GM12878 (cell line): ENCODE results near the gene FAM229A. TPM values are rescaled to one million over a fixed set of nuclear protein-coding genes. Genes with fewer than 3 reads are reported as not detected.

Experiments
- ATAC-seq: fragments of 200-7000 bp; cut with Tn5 transposase; 3 replicates; pipeline ENCODE4 v1.9.1; 2020; ENCODE audit warnings: mild to moderate bottlenecking, moderate library complexity
- BruUV-seq: library from RNA; stranded (reverse); fragments of 400-500 nt; replicated peaks from 2 replicates; lab custom pipeline; 2021; lab: Mats Ljungman, UMichigan
- CTCF ChIA-PET: fragments of 300-600 bp; sonication (Branson Sonifier 250); formaldehyde crosslinking; extraction: SDS; loops from one replicate; lab custom pipeline; 2021; ENCODE audit warnings: inconsistent platforms; lab: Yijun Ruan, JAX
- POLR2A ChIA-PET: fragments of 350-600 bp; formaldehyde crosslinking; extraction: SDS; loops from one replicate; lab custom pipeline; 2021; ENCODE audit warnings: inconsistent platforms; lab: Charles Lee
- RAD21 ChIA-PET: fragments of 300-600 bp; sonication (Branson Sonifier 250); formaldehyde crosslinking; loops from one replicate; lab custom pipeline; 2023; ENCODE audit warnings: antibody characterized with exemption; ENCODE audit not compliant: unreplicated experiment; lab: Charles Lee
- SMC1A ChIA-PET: fragments of 300-600 bp; sonication (Branson Sonifier 250); formaldehyde crosslinking; loops from one replicate; lab custom pipeline; 2023; ENCODE audit not compliant: unreplicated experiment, uncharacterized antibody; lab: Charles Lee
- DNase-seq: peaks from one replicate; pipeline ENCODE4 v3.0.0-alpha.2; 2011; ENCODE audit warnings: low read depth, low spot score
- FAIRE-seq: peaks from 3 replicates; lab custom pipeline; 2011; peaks lifted over from hg19 to GRCh38; lab: Jason Lieb, UNC
- H2AFZ ChIP-seq: 2 replicates; pipeline ENCODE4 v1.6.0; 2011; ENCODE audit warnings: low read depth, low read length, control low read depth; ENCODE audit not compliant: control insufficient read depth
- H3K27ac ChIP-seq: 2 replicates; pipeline ENCODE4 v1.5.1; 2011; ENCODE audit warnings: control low read depth; ENCODE audit not compliant: control insufficient read depth, insufficient read depth
- H3K27me3 ChIP-seq, 2 experiments: replicated peaks in 1 of 2; 2 replicates each; pipeline versions ENCODE4 v1.6.0 to v1.6.1; 2011; ENCODE audit warnings: low read length in 1 of 2; ENCODE audit not compliant: control insufficient read depth in 2 of 2, insufficient read depth in 2 of 2
- H3K36me3 ChIP-seq, 2 experiments: 2 replicates each; pipeline ENCODE4 v1.5.1; 2011; ENCODE audit warnings: low read length in 1 of 2; ENCODE audit not compliant: control insufficient read depth in 2 of 2, insufficient read depth in 2 of 2
- H3K4me1 ChIP-seq: 2 replicates; pipeline ENCODE4 v1.6.1; 2011; ENCODE audit warnings: mild to moderate bottlenecking, low read length, moderate library complexity, mixed read lengths; ENCODE audit not compliant: control insufficient read depth, insufficient read depth
- H3K4me2 ChIP-seq: 2 replicates; pipeline ENCODE4 v1.6.0; 2011; ENCODE audit warnings: control low read depth; ENCODE audit not compliant: control insufficient read depth, insufficient read depth
- H3K4me3 ChIP-seq: fragments of 200-600 bp; sonication (generic); 2 replicates; pipeline ENCODE4 v1.5.1; 2016
- H3K79me2 ChIP-seq: 2 replicates; pipeline ENCODE4 v1.6.0; 2011; ENCODE audit warnings: low read length; ENCODE audit not compliant: control insufficient read depth, insufficient read depth
- H3K9ac ChIP-seq: 2 replicates; pipeline ENCODE4 v1.8.0; 2011; ENCODE audit warnings: low read length, control low read depth, mixed read lengths; ENCODE audit not compliant: control insufficient read depth, insufficient read depth
- H3K9me3 ChIP-seq: replicated peaks from 3 replicates; pipeline ENCODE4 v1.5.1; 2011; ENCODE audit warnings: mild to moderate bottlenecking, low read length; ENCODE audit not compliant: control insufficient read depth, insufficient read depth
- H4K20me1 ChIP-seq: 2 replicates; pipeline ENCODE4 v1.6.0; 2011; ENCODE audit not compliant: control insufficient read depth, insufficient read depth
- BHLHE40 ChIP-seq, 2 experiments: fragments of 450-650 bp in 1 of 2; IDR thresholded peaks; 2 replicates each; pipeline ENCODE4 v1.6.1; 2011 to 2017; ENCODE audit warnings: low read depth in 2 of 2, borderline replicate concordance in 1 of 2, improper control_type of control experiment in 1 of 2, low read length in 1 of 2, mild to moderate bottlenecking in 1 of 2
- POLR2A ChIP-seq: IDR thresholded peaks from 2 replicates; pipeline ENCODE4 v1.6.1; 2011; ENCODE audit warnings: low read depth, mild to moderate bottlenecking, low read length
- WGBS: methylation state at CpG from one replicate; pipeline ENCODE4 v1.1.6; 2016; ENCODE audit warnings: low lambda C conversion rate; ENCODE audit not compliant: insufficient replicate concordance, insufficient coverage; ENCODE audit errors: missing lambda C conversion rate; 5-methylcytosine and 5-hydroxymethylcytosine counted together
- in situ Hi-C: fragments of 300-500 bp; cut with MboI; formaldehyde crosslinking; loops from 9 replicates; pipeline ENCODE4 v1.14.3; 2018; ENCODE audit warnings: mixed read lengths
- intact Hi-C: fragments of 100-400 bp; cut with micrococcal nuclease; formaldehyde crosslinking; loops from one replicate; pipeline ENCODE4 v1.14.2; 2022; ENCODE audit not compliant: unreplicated experiment
- polyA plus RNA-seq, 11 experiments: library from polyadenylated mRNA; depleted of rRNA in 4 of 11; unstranded in 6 of 11; stranded (reverse) in 5 of 11; fragments of >200 nt; fragmentation: Nextera tagmentation in 4 of 11; fragmentation: Illumina TruSeq in 1 of 11; extraction: Ambion mirVana in 4 of 11; extraction: Trizol in 1 of 11; gene quantifications; 1 replicate in 1 of 11; 2 replicates in 10 of 11; pipeline versions ENCODE4 v1.2.1 to v1.2.3, GENCODE V29; 2011 to 2016; ENCODE audit warnings: inconsistent platforms in 2 of 11, missing spikeins in 2 of 11, low read depth in 1 of 11
- total RNA-seq, 4 experiments: library from RNA; depleted of rRNA in 3 of 4; stranded (reverse); fragments of >200 nt in 3 of 4; fragmentation: Illumina TruSeq in 1 of 4; extraction: Trizol in 1 of 4; gene quantifications; 2 replicates each; pipeline versions ENCODE4 v1.2.1 to v1.2.3, GENCODE V29; 2013 to 2021
- TF ChIP-seq, protein P1 (sequence below): fragments of 450-650 bp; IDR thresholded peaks from 2 replicates; pipeline ENCODE4 v1.6.1; 2016; ENCODE audit warnings: mild to moderate bottlenecking
- TF ChIP-seq, protein P2 (sequence below): fragments of 450-650 bp; conservative IDR thresholded peaks from 2 replicates; pipeline ENCODE4 v1.6.1; 2017; ENCODE audit warnings: mild to moderate bottlenecking, moderate library complexity

The FAM229A gene
- total and polyA plus RNA-seq, 10 of the 15 experiments (the other 5 are each of a cell fraction or from before 2014, with no cell fraction given) = 0.02 to 5.3 (median 1.4) TPM; not detected in 1

DNA sequence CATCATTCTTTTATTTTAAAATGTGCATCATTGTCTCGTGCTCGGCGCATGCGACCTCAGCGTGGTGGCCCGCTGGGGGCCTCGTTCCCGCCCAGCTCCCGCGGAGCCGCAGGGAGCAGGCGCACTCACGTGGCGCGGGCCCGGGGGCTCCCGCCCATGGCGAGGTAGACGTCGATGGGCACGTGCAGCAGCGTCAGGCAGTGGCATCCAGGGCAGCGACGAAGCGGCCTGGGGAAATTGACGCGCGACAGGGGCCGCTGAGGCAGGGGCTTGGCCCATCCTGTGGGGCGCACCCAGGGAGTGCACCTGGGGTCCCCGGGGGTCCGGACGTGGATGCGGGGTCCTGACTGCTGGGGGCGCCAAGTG lies 994 bp downstream of the FAM229A start:
- Histone ChIP-seq H3K79me2 (no peaks in the 10 kb centered on the region), H2AFZ (no peak overlapping the region), H3K9me3 (no peaks in the 10 kb centered on the region), H3K4me1 (peaks cover 7% of the 10 kb centered on the region), H3K9ac (no peak overlapping the region), H3K4me2 (no peak overlapping the region), H3K36me3 (no peaks in the 10 kb centered on the region), H4K20me1 (no peaks in the 10 kb centered on the region), H3K27me3 (no peaks in the 10 kb centered on the region), H3K4me3 (no peak overlapping the region), H3K27ac (no peak overlapping the region)
- SMC1A ChIA-PET = no interaction called here
- DNase-seq = no peak
- TF ChIP-seq, protein P1, sequence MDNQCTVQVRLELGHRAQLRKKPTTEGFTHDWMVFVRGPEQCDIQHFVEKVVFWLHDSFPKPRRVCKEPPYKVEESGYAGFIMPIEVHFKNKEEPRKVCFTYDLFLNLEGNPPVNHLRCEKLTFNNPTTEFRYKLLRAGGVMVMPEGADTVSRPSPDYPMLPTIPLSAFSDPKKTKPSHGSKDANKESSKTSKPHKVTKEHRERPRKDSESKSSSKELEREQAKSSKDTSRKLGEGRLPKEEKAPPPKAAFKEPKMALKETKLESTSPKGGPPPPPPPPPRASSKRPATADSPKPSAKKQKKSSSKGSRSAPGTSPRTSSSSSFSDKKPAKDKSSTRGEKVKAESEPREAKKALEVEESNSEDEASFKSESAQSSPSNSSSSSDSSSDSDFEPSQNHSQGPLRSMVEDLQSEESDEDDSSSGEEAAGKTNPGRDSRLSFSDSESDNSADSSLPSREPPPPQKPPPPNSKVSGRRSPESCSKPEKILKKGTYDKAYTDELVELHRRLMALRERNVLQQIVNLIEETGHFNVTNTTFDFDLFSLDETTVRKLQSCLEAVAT = no peak
- TF ChIP-seq, protein P2, sequence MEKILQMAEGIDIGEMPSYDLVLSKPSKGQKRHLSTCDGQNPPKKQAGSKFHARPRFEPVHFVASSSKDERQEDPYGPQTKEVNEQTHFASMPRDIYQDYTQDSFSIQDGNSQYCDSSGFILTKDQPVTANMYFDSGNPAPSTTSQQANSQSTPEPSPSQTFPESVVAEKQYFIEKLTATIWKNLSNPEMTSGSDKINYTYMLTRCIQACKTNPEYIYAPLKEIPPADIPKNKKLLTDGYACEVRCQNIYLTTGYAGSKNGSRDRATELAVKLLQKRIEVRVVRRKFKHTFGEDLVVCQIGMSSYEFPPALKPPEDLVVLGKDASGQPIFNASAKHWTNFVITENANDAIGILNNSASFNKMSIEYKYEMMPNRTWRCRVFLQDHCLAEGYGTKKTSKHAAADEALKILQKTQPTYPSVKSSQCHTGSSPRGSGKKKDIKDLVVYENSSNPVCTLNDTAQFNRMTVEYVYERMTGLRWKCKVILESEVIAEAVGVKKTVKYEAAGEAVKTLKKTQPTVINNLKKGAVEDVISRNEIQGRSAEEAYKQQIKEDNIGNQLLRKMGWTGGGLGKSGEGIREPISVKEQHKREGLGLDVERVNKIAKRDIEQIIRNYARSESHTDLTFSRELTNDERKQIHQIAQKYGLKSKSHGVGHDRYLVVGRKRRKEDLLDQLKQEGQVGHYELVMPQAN = no peak
- peak in 1 of 2 experiments; percentile 30; a peak in 1 of 4 replicates for TF ChIP-seq BHLHE40 (IDR thresholded peaks at IDR 0.05; ENCODE audit: borderline replicate concordance in 1 of 2, low read depth in 2 of 2, low read length in 1 of 2)
- TF ChIP-seq POLR2A = peak; percentile 43; the same call in 1 of the 2 replicates
- no peak for FAIRE-seq
- ATAC-seq = no peak
- RAD21 ChIA-PET = no interaction called here
- 86% methylated on average over 21 of the region's 35 CpGs for WGBS
- CTCF ChIA-PET = no interaction called here
- intact Hi-C loops = no loop called here
- BruUV-seq = no TSS peak
- in situ Hi-C loops = no loop called here
- POLR2A ChIA-PET = no interaction called here
